Measurements from ENCODE around the gene STARD4.

The STARD4 gene

GRCh38 chr5:111480346-111480745, 32.0 kb downstream of the STARD4 start:
- H3K36me3 ChIP-seq: no peaks in the 10 kb centered on the region
- DNase-seq: no peak
- no peak overlapping the region for H3K27ac ChIP-seq
- H3K27me3 ChIP-seq (ENCODE audit: insufficient read depth, low read depth, severe bottlenecking): no peaks in the 10 kb centered on the region
- H3K9me3 ChIP-seq (ENCODE audit: severe bottlenecking): no peaks in the 10 kb centered on the region
- no peak for TF ChIP-seq CTCF (IDR thresholded peaks at IDR 0.05; ENCODE audit: low read depth, low read length)
- H3K4me3 ChIP-seq (ENCODE audit: low read depth, low read length): no peak overlapping the region

- H3K27ac ChIP-seq: no peak overlapping the region
- H3K4me3 ChIP-seq (ENCODE audit: low read depth, low read length): no peak overlapping the region
- no peak for TF ChIP-seq CTCF (IDR thresholded peaks at IDR 0.05; ENCODE audit: low read depth, low read length)
- no peaks in the 10 kb centered on the region for H3K36me3 ChIP-seq
- H3K9me3 ChIP-seq (ENCODE audit: severe bottlenecking): no peaks in the 10 kb centered on the region
- DNase-seq: no peak
- H3K27me3 ChIP-seq (ENCODE audit: insufficient read depth, low read depth, severe bottlenecking): no peaks in the 10 kb centered on the region
These were observed 33.4 kb downstream of the STARD4 start for GRCh38 chr5:111478898-111479297.

- Histone ChIP-seq H3K27me3 (ENCODE audit: insufficient read depth, low read depth, severe bottlenecking) (no peaks in the 10 kb centered on the region), H3K27ac (no peak overlapping the region), H3K4me3 (ENCODE audit: low read depth, low read length) (no peak overlapping the region), H3K36me3 (no peaks in the 10 kb centered on the region), H3K9me3 (ENCODE audit: severe bottlenecking) (no peaks in the 10 kb centered on the region)
- TF ChIP-seq CTCF (IDR thresholded peaks at IDR 0.05; ENCODE audit: low read depth, low read length): no peak
- no peak for DNase-seq
These were observed 34.1 kb downstream of the STARD4 start for GRCh38 chr5:111478266-111478665.

GRCh38 chr5:111472579-111472978, 39.8 kb downstream of the STARD4 start:
- Histone ChIP-seq H3K27ac (no peak overlapping the region), H3K36me3 (no peaks in the 10 kb centered on the region), H3K4me3 (ENCODE audit: low read depth, low read length) (no peak overlapping the region), H3K9me3 (ENCODE audit: severe bottlenecking) (no peaks in the 10 kb centered on the region), H3K27me3 (ENCODE audit: insufficient read depth, low read depth, severe bottlenecking) (no peaks in the 10 kb centered on the region)
- TF ChIP-seq CTCF (IDR thresholded peaks at IDR 0.05; ENCODE audit: low read depth, low read length): no peak
- DNase-seq: no peak

- Histone ChIP-seq H3K36me3 (no peaks in the 10 kb centered on the region), H3K4me3 (ENCODE audit: low read depth, low read length) (no peak overlapping the region), H3K27me3 (ENCODE audit: insufficient read depth, low read depth, severe bottlenecking) (no peaks in the 10 kb centered on the region), H3K27ac (no peak overlapping the region), H3K9me3 (ENCODE audit: severe bottlenecking) (no peaks in the 10 kb centered on the region)
- TF ChIP-seq CTCF (IDR thresholded peaks at IDR 0.05; ENCODE audit: low read depth, low read length): no peak
- DNase-seq: no peak
These were observed 40.2 kb downstream of the STARD4 start for GRCh38 chr5:111472096-111472495.

- TF ChIP-seq CTCF (IDR thresholded peaks at IDR 0.05; ENCODE audit: low read depth, low read length): peak; percentile 39
- Histone ChIP-seq H3K27ac (no peak overlapping the region), H3K9me3 (ENCODE audit: severe bottlenecking) (no peaks in the 10 kb centered on the region), H3K4me3 (ENCODE audit: low read depth, low read length) (no peak overlapping the region), H3K36me3 (no peaks in the 10 kb centered on the region), H3K27me3 (ENCODE audit: insufficient read depth, low read depth, severe bottlenecking) (no peaks in the 10 kb centered on the region)
- DNase-seq: no peak
These were observed 42.4 kb downstream of the STARD4 start for GRCh38 chr5:111469903-111470302.
